ENCODE results near the gene SLBP. TPM values are rescaled to one million over a fixed set of nuclear protein-coding genes. Genes with fewer than 3 reads are reported as not detected.

SLBP gene
- total and polyA plus RNA-seq, 2 donors (not counting 3 experiments of a cell fraction or from before 2014, with no cell fraction given) = 48.3 to 63.1 TPM

- ChIA-PET CTCF (no interaction called here), POLR2A (no interaction called here)
- Histone ChIP-seq H3K27me3 (ENCODE audit: control insufficient read depth in 2 of 2, insufficient read depth in 2 of 2, low read length in 2 of 2) (no peaks in the 10 kb centered on the region), H3K9me3 (replicated peaks; ENCODE audit: control insufficient read depth, insufficient read depth, low read length) (no peaks in the 10 kb centered on the region), H3K9me1 (replicated peaks; ENCODE audit: control insufficient read depth, extremely low read depth, insufficient read depth, low read length) (no peaks in the 10 kb centered on the region), H3K4me1 (ENCODE audit: control insufficient read depth, extremely low read depth, insufficient read depth, low read length) (no peaks in the 10 kb centered on the region), H3K4me3 (replicated peaks in 1 of 3; ENCODE audit: insufficient read depth in 1 of 3, low read depth in 1 of 3, low read length in 3 of 3) (no peak overlapping the region), H2AFZ (ENCODE audit: low read depth, low read length) (no peak overlapping the region), H3K4me2 (ENCODE audit: insufficient read depth, low read length) (no peak overlapping the region), H3K9ac (replicated peaks; ENCODE audit: extremely low read depth, insufficient read depth, low read length) (no peak overlapping the region), H4K20me1 (replicated peaks; ENCODE audit: control insufficient read depth, extremely low read depth, insufficient read depth, low read length) (no peaks in the 10 kb centered on the region), H3K36me3 (ENCODE audit: control insufficient read depth in 2 of 2, extremely low read depth in 1 of 2, insufficient read depth in 2 of 2, low read length in 2 of 2) (peaks cover 21 to 44% of the 10 kb centered on the region in 2 experiments), H3K79me2 (ENCODE audit: control insufficient read depth, insufficient read depth, low read length) (peaks cover 9% of the 10 kb centered on the region), H3K27ac (ENCODE audit: insufficient read depth, low read depth, low read length) (no peak overlapping the region)
- dilution Hi-C loops (cut with MboI; ENCODE audit: extremely low pct_ligation_motif_present, low sequenced_read_pairs) (no loop called here), intact Hi-C loops (cut with micrococcal nuclease) (no loop called here)
- DNase-seq (ENCODE audit: low read depth, low spot score) = no peak
- no TSS peak for BruUV-seq (replicated peaks)
- TF ChIP-seq GATA2 (IDR thresholded peaks at IDR 0.05; ENCODE audit: insufficient read depth, insufficient read length, low read depth, low read length) (no peak), MYC (IDR thresholded peaks at IDR 0.05; ENCODE audit: low read depth, low read length) (no peak), FOS (IDR thresholded peaks at IDR 0.05; ENCODE audit: borderline replicate concordance, insufficient read depth, low read length) (no peak), POLR2A (IDR thresholded peaks at IDR 0.05; ENCODE audit: low read depth, low read length) (no peak), POLR2AphosphoS5 (IDR thresholded peaks at IDR 0.05; ENCODE audit: insufficient read depth, low read depth, low read length) (no peak), CTCF (IDR thresholded peaks at IDR 0.05; ENCODE audit: extremely low read depth in 1 of 2, insufficient read depth in 1 of 2, low read depth in 1 of 2, low read length in 2 of 2) (no peak), EZH2 (IDR thresholded peaks at IDR 0.05; ENCODE audit: borderline replicate concordance, low read depth, low read length, severe bottlenecking) (no peak), JUN (IDR thresholded peaks at IDR 0.05; ENCODE audit: borderline replicate concordance, insufficient read depth, insufficient read length, low read depth) (no peak), MAX (IDR thresholded peaks at IDR 0.05; ENCODE audit: insufficient read depth, insufficient read length) (no peak)
- no peak for FAIRE-seq
These were observed 26.3 kb upstream of the SLBP start for GRCh38 chr4:1738410-1738809.

All from endothelial cell of umbilical vein (primary cell).